ENCODE results near the gene ASIC4. TPM values are rescaled to one million over a fixed set of nuclear protein-coding genes. Genes with fewer than 3 reads are reported as not detected.

ASIC4 gene
- total and polyA plus RNA-seq, 2 of the 4 experiments (the other 2 are of a cell fraction): 0.10 TPM; not detected in 1

DNA sequence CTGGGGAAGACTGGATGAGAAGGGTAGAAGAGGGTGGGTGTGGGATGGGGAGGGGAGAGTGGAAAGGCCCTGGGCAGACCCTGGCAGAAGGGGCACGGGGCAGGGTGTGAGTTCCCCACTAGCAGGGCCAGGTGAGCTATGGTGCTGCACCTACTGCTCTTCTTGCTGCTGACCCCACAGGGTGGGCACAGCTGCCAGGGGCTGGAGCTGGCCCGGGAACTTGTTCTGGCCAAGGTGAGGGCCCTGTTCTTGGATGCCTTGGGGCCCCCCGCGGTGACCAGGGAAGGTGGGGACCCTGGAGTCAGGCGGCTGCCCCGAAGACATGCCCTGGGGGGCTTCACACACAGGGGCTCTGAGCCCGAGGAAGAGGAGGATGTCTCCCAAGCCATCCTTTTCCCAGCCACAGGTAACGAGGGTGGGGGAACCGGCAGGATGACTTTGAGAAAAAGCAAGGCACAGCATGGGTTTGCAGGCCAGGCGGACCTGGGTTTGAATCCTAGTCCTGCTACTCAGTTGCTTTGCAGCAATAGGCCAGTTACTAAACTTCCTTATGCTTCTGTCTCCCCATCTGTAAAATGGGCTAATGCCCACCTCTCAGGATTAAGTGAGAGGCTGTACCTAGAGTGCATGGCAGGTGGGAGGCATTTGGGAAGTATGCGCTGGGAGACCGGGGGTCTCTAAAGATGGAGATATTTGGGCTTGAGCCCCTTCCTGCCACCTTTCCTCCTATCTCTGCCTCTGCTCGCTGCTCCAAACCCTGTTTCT is 58.1 kb downstream of the ASIC4 start, which contains the start of gene INHA:
Gene INHA, plus strand, starts transcription at position 74 of the 765 bp plus-strand sequence. Its CDS starts 65 bp downstream, at position 139.
- Histone ChIP-seq H3K23ac (ENCODE audit: low read depth, low read length) (peak within 1 kb of the TSS; percentile 69; the same call in 1 of the 2 replicates), H2BK120ac (ENCODE audit: low read depth, low read length) (peak within 1 kb of the TSS; percentile 64), H2BK5ac (ENCODE audit: low read depth, low read length, poor library complexity, severe bottlenecking) (peak within 1 kb of the TSS; percentile 29), H3K9ac (ENCODE audit: low read depth, low read length) (peak within 1 kb of the TSS; percentile 70), H4K91ac (ENCODE audit: insufficient read depth, low read depth, low read length) (peak within 1 kb of the TSS; percentile 70; the same call in 1 of the 2 replicates), H2AFZ (replicated peaks; ENCODE audit: low read length, poor library complexity) (peak within 1 kb of the TSS; percentile 92), H3K4me3 (ENCODE audit: insufficient read depth, low read depth, low read length) (peak within 1 kb of the TSS; percentile 94), H3K36me3 (ENCODE audit: control insufficient read depth, insufficient read depth, low read length) (peaks cover 6% of the 10 kb centered on the region; the same call in 1 of the 2 replicates), H2BK15ac (ENCODE audit: low read depth, low read length) (no peak within 1 kb of the TSS), H3K4me1 (ENCODE audit: control insufficient read depth, insufficient read depth, low read length) (peaks cover 14% of the 10 kb centered on the region), H2AK5ac (ENCODE audit: low read depth, low read length) (peak within 1 kb of the TSS; percentile 97), H4K20me1 (ENCODE audit: insufficient read depth, low read length) (no peaks in the 10 kb centered on the region), H3K9me3 (ENCODE audit: control insufficient read depth, insufficient read depth, low read length) (no peaks in the 10 kb centered on the region), H3K4me2 (ENCODE audit: low read depth, low read length) (peak within 1 kb of the TSS; percentile 77), H4K5ac (ENCODE audit: low read depth, low read length) (peak within 1 kb of the TSS; percentile 80), H2BK20ac (ENCODE audit: low read depth, low read length) (0 out of 2 replicates have a peak within 1 kb of the TSS, but pooled peaks have one; percentile 16), H3K9me1 (ENCODE audit: insufficient read depth, low read length) (peaks cover 2% of the 10 kb centered on the region; the same call in 1 of the 2 replicates), H3K56ac (ENCODE audit: extremely low read depth, insufficient read depth, low read length) (no peak within 1 kb of the TSS), H3K18ac (ENCODE audit: low read depth, low read length) (peak within 1 kb of the TSS; percentile 9; the same call in 1 of the 2 replicates), H3K4ac (ENCODE audit: low read depth, low read length) (peak within 1 kb of the TSS; percentile 80), H2AK9ac (replicated peaks; ENCODE audit: low read depth, low read length, poor library complexity) (peak within 1 kb of the TSS; percentile 94), H3K27ac (ENCODE audit: insufficient read depth, low read length) (peak within 1 kb of the TSS; percentile 68), H3K27me3 (ENCODE audit: control insufficient read depth, insufficient read depth, low read length) (peaks cover 14% of the 10 kb centered on the region), H3K14ac (replicated peaks; ENCODE audit: low read depth, low read length) (peak within 1 kb of the TSS; percentile 80; the same call in 1 of the 2 replicates), H3K79me1 (ENCODE audit: low read depth in 1 of 2, low read length in 2 of 2) (peaks cover 11 to 18% of the 10 kb centered on the region in 2 experiments), H4K8ac (ENCODE audit: low read depth in 2 of 2, low read length in 2 of 2) (peak within 1 kb of the TSS; percentile 66 to 96)
- in situ Hi-C loops (cut with MboI; ENCODE audit: low sequenced_read_pairs): no loop called here
- intact Hi-C loops (cut with micrococcal nuclease): no loop called here
- CTCF ChIA-PET: no interaction called here
- POLR2A ChIA-PET (ENCODE audit: unreplicated experiment): no interaction called here
- ATAC-seq (ENCODE audit: low read depth): no peak
- no peak for DNase-seq
- dilution Hi-C loops (cut with HindIII; ENCODE audit: low sequenced_read_pairs, unreplicated experiment): no loop called here
- 20% methylated on average over 1 of the region's 13 CpGs; no CpG with 5 or more reads in 1 of the 2 experiments for WGBS, 2 experiments (ENCODE audit: extremely low coverage in 2 of 2, insufficient read length in 1 of 2)
- no TSS peak for BruUV-seq (replicated peaks)
- TF ChIP-seq BHLHE40 (IDR thresholded peaks at IDR 0.05; ENCODE audit: low read depth, low read length) (no peak), RCOR1 (IDR thresholded peaks at IDR 0.05; ENCODE audit: insufficient replicate concordance, low read length) (no peak), RFX5 (IDR thresholded peaks at IDR 0.05; ENCODE audit: low read depth, low read length) (no peak), MAZ (IDR thresholded peaks at IDR 0.05; ENCODE audit: borderline replicate concordance, low read depth, low read length) (no peak), POLR2A (IDR thresholded peaks at IDR 0.05; ENCODE audit: low read depth, low read length) (no peak), ELK1 (IDR thresholded peaks at IDR 0.05; ENCODE audit: borderline replicate concordance, low read depth, low read length) (no peak), NFE2L2 (IDR thresholded peaks at IDR 0.05; ENCODE audit: low read depth, low read length) (no peak), MAFK (IDR thresholded peaks at IDR 0.05; ENCODE audit: low read depth, low read length) (no peak), CEBPB (IDR thresholded peaks at IDR 0.05; ENCODE audit: low read depth, low read length) (no peak), MXI1 (IDR thresholded peaks at IDR 0.05; ENCODE audit: borderline replicate concordance, low read depth, low read length) (no peak), USF2 (IDR thresholded peaks at IDR 0.05; ENCODE audit: low read depth, low read length) (no peak), CHD1 (IDR thresholded peaks at IDR 0.05; ENCODE audit: low read depth, low read length) (no peak), SMC3 (IDR thresholded peaks at IDR 0.05; ENCODE audit: low read depth, low read length) (no peak)
- TF ChIP-seq, protein P1, sequence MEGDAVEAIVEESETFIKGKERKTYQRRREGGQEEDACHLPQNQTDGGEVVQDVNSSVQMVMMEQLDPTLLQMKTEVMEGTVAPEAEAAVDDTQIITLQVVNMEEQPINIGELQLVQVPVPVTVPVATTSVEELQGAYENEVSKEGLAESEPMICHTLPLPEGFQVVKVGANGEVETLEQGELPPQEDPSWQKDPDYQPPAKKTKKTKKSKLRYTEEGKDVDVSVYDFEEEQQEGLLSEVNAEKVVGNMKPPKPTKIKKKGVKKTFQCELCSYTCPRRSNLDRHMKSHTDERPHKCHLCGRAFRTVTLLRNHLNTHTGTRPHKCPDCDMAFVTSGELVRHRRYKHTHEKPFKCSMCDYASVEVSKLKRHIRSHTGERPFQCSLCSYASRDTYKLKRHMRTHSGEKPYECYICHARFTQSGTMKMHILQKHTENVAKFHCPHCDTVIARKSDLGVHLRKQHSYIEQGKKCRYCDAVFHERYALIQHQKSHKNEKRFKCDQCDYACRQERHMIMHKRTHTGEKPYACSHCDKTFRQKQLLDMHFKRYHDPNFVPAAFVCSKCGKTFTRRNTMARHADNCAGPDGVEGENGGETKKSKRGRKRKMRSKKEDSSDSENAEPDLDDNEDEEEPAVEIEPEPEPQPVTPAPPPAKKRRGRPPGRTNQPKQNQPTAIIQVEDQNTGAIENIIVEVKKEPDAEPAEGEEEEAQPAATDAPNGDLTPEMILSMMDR (conservative IDR thresholded peaks at IDR 0.05; ENCODE audit: low read depth, low read length): no peak
